Stimulated activated CD8-positive, alpha-beta memory T cell treated with anti-CD3 and anti-CD28 coated beads, Interleukin-15, amount 100 ng/mL, for 24 hours (primary cell): ENCODE results near the gene GPRIN3.
"Not testable (repeated sequence)": the region's sequence is repeated elsewhere in the genome, so short reads cannot be mapped to it uniquely, and the experiment has no call there.

Source experiments
- DNase-seq: peaks from one replicate; pipeline ENCODE4 v3.0.0-alpha.2; 2020; ENCODE audit warnings: low read depth

Gene GPRIN3

DNA sequence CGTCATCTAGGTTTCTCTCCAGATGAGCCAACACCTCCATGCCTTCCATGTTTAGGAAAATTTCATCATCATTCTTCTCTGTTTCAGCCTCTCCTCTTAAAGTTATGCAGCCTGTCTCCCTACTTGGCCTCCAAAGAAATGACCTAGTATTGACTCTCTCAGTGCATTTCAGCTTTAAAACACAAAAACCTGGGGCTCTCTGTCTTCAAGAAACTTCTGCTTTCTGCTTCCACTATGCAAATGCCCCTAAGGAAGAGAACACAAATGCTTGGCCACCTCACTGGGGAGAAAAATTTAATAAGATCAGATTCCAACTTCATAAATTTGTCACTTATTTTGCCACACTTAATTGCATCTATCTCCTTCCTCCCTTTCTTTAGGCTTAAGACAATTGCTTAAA is 93.3 kb downstream of the GPRIN3 start:
- no peak for DNase-seq

DNA sequence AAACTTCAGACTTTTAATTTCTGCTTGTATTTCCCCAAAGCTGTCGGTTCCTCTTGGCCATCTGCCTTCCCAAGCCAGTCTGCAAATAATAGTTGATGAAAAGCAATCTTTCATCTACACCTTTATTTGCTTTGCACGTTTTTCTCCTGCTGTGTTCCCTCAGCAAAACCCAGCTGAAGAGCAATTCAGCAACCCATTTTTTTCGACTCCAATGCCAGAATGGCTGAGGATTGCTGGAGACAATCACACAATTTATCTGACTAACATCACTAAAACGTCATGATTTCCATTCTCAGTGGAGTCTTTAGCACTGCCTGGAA is 94.3 kb downstream of the GPRIN3 start:
- no peak for DNase-seq

DNA sequence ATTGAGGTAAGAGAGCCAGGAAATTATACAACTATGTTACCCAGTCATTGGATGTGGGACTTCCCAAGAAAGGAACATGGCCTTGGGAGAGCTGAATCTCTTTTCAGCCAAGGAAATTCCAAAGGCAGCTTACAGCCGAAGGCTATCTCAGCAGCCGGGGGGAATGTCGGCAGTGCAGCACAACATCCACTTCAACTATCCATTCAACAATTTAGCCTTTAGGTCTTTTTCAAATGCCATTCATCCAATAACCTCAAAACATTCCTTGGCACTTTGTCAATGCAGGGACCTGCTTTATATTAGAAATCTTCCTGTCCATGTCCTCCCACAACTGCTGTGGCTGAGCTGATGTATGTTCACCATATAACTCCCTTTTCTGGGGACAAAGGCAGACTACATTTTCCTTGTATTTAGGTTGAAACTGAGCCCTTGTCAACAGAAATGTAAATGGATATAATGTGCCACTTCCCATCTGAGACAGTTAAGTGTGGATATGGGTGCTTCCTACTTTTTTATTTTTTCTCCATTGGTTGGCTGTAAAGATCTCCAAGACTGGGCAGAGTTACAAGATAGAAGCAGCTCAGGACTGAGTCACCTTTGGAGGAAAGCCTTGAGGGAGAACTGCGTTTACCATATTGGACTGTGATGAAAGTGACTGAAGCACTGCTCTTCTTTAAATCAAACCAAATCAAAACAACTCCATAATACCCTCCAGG is 94.8 kb downstream of the GPRIN3 start:
- DNase-seq: no peak

DNA sequence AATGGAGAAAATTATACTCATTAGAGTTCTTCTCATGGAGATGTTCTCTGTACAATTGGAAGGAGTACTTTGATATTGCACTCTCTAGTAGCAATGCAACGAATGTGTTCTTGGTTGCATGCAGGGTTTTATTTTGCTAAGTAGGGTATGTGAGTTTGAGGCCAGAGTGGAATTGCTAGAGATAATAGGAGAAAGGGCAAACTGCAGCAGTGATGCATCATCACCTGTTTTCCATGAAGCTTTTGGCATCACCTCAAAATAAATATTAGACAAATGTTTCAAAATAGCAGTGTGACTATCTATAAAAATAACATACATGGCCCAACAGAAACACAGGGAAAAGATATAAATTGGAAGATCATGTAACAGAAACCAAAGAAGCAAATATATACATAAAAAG is 103.0 kb downstream of the GPRIN3 start:
- DNase-seq: no peak

DNA sequence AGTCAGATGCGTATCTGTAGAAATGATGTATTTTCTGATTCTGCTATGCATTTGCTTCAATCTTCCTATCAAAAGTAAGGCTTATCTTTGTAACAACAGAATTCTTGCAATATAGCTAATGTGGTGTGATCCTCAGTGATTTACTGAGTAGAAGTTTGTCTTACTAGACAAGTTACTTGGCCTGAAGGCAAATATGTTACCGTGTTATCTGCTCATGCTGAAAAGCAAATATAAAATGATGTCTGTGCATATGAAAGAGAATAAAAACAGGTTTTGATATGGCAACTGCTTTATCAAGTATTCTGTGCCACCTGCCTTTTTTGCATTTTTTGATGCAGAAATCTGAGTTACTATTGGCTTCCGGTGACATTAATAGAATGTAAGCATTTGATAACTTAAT is 103.7 kb downstream of the GPRIN3 start:
- no peak for DNase-seq

DNA sequence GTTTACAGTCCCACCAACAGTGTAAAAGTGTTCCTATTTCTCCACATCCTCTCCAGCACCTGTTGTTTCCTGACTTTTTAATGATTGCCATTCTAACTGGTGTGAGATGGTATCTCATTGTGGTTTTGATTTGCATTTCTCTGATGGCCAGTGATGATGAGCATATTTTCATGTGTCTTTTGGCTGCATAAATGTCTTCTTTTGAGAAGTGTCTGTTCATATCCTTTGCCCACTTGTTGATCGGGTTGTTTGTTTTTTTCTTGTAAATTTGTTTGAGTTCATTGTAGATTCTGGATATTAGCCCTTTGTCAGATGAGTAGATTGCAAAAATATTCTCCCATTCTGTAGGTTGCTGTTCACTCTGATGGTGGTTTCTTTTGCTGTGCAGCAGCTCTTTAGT is 108.2 kb downstream of the GPRIN3 start:
- DNase-seq: not testable (repeated sequence)

DNA sequence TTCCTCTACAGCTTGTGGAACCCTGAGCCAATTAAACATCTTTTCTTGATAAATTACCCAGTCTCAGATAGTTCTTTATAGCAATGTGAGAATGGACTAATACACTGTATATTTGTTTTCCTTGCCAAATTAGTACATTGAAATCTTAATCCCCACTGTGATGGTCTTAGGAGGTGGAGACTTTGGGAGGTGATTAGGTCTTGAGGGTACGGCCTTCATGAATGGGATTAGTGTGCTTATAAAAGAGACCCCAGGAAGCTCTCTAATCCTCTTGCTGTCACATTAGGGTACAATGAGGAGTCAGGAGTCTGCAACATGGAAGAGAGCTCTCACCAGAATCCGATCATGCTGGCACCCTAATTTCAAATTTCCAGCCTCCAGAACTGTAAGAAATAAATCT is 109.7 kb downstream of the GPRIN3 start:
- no peak for DNase-seq

DNA sequence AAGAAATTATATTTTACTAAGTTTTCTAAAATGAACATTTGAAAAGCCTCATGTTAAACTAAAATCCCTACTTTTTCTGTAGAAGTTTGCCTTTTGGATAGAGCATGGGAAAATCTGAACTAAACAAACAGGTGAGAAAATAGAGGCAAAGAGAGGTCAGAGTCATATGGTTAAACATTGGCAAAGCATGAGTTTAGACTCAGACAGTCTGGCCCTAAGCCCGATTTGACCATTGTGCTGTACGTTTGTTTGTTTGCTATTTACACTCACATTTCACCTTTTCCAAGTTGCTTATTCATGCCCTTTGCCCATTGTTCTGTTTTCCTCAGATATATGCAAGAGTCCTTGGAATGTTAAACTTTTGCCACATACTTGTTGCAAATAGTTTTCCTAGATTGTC is 110.9 kb downstream of the GPRIN3 start:
- no peak for DNase-seq

DNA sequence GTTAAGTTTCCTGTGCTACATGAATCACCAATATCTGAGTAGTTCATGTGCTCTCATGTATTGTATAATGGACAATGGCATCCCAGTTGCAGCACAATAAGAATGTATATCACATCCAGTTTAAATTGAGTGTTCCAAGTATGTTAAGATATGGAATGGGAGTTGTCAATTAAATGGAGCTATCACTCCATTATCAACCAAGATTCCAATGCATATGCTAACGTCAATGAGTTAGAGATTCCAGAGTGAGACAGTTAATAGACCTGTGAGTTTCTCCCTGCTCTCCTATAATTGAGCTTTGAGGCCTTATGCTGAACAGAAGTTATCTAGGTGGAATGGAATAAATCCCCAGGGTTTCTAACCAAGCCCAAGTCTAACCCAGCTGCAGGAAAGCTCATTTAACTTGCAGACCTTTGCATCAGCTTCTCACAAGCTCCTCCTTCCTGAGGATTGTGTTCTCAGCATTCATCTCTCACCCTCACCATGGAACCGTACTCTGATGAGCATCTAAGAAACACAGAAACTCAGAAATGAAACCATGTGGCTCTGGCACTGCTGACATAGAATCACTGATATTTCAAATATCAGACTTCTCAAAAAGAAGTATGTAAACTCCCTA is 111.4 kb downstream of the GPRIN3 start:
- DNase-seq: no peak

DNA sequence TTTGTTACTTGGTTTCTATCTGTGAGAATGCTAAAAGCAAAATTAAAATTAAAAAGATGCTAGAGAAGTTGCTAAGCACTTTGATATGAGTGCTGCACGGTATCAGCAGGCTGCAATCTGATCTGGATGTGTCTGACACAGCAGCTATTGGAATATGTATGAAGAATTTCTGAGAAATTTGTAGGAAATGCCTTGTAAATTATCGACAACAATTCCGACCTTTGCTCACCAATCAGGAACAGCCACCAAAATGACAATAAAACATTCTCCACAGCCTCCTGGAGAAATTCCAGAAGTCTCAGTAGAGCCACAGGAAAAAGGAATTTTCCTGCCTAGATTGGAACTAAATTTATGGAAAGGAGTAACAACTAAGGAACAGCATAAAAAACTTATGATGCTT is 113.8 kb downstream of the GPRIN3 start:
- DNase-seq: no peak
